NCI-H1694 treated with DMSO at 0.1 percent for 48 hours (cell line): ENCODE measurements around the gene HBG1.

Source experiments
- DNase-seq: peaks from one replicate; lab custom pipeline; 2025; lab: John Stamatoyannopoulos, UW

HBG1 gene

DNA sequence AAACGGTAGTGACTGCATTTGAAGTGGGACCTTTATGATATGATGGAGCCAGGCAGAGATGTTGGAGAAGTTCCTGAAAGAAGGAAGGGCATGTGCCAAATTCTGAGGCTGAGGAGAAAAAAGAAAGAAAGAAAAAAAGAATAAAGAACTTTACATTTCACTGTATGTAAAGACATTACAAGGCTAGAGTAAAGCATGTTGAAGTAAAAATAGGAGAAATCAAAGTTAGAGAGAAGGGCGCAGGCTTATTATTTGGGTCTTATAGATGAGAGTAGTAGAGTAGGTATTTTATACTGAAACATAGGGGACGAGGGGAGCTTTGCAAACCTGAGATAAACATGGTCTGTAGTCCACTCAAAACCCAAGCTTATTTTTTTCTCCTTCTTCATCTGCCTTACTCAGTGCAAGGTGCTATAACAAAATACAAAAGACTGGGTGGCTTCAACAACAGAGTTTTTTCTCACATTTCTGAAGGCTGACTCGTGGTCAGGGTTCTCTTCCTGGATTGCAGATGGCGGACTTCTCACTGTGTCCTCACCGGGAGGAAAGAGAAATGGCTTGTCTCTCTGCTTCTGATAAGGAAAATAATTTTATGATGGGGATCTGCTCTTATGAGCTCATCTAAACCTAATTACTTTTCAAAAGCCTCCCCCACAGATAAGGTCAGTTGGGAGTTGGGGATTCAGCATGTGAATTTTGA, 2.7 kb downstream of the HBG1 start:
- no peak for DNase-seq

DNA sequence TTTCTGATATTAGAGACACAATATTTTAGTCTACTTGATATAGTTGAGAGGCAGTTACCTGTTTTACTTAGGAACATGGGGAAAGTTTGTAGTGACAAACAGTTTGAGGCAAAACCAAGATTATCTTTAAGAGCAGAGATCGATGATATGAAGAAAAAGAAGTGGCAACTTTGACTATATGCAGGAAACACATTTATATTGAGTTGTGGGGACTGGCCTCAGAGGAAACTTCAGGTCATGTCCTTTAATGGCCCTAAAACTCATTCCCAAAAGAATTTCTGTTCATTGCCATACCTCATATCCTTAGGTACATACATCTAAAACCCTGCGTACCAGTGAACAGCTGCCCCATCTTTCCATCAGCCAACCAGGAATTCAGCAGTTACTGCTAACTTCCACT, 4.5 kb downstream of the HBG1 start:
- DNase-seq = no peak

DNA sequence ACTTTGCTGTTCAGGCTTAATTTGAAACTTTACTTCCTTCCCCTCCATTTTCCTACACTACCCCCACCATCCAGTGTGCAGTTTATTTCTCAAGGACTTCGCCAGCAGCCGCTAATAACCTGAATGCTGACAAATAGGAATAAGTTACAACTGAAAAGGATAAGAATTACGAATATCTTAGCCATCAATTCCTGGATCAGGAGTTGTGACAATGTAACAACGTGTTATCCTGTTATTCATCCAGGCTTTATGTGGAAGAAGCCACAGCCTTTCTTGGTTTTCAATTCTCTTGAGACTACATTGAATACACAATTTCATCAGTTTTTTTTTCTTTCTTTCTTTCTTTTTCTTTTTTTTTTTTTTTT, 5.9 kb downstream of the HBG1 start:
- DNase-seq = no peak

DNA sequence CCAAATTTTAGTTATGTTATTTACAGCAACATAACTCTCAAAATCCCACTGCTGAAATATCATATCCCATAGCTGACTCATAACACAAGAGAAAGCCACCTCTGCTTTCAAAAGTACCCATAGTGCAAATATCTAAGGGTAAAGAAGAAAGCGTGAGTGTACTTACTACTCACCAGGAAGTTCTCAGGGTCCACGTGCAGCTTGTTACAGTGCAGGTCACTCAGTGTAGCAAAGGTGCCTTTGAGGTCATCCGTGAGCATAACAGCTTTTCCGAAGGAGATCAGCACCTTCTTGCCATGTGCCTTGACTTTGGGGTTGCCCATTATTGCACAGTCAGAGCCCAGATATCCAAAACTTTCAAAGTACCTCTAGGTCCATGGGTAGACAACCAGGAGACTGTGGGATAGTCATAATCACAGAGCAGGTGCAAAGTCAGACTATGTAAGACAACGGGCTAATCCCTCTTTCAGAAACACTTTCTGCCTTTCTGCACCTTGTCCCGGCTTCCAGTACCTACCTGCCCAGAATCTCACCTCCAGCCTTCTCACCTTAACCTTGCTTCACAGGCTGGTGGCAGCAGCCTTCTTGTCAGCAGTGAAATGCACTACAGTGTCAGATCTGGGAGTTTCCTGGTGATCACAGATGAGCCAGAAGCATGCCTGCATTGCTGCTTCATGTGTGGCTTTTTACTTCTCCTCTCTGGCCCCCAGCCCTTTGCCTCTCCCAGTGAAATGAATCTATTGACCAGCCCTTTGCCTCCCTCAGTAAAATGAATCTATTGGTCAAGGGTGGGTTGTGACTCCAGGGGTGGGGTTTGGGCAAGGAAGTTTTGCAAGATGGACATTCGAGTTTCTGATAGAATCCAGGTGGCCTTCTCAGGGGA, 6.5 kb downstream of the HBG1 start:
- no peak for DNase-seq

DNA sequence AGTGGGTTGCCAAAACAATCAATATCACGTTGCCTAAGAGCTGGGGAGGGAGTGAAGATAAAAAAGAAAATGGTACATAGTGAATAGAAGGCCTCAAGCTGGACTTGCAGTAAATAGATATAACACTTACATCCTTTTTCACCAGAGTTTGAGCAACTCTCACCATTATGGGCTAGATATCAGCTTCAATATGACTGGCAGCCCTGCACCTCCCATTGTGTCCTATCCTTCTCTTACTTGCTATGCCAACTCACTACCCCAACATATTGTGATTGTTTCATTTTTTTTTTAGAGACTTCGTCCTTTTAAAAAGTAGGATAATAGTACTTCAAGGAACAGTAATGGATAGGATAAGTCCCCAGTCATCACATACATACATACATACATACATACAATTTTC, 7.4 kb downstream of the HBG1 start:
- no peak for DNase-seq

DNA sequence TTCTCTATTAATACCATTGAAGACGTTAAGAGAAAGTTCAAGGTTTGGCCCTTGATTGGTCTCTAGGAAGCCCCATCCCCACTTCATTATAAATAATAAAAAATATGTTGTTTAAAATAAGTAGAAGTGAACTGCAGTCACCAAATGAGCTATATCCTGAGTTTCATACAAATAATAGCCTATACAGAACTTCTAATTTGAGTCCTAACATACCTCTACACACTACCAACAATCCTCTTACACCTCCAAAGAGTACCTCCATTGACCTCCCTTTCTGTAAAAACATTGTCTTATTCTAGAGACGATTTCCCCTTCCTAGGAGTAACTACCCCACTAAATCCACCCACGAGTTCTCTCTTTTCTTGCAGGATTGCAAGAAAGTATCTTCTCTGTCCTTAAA, 8.2 kb downstream of the HBG1 start:
- no peak for DNase-seq

DNA sequence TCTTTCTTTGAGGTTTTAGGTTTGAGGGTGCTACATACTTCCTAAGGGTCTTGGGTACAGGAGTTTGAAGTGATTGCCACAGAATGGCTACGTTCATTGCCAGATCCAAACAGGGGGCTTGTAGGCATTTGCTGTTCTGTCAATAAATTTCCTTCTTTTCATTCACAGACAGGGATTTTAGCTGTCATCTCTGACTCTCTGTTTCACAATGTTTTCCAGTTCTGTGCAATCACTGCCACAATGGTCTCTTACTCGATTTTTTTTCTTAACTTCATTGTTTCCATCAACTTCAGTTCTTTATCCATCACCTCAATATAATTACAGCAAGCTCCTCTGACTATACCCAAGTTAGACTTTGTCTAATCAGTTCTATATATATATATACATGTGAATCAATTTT, 9.2 kb downstream of the HBG1 start:
- no peak for DNase-seq

DNA sequence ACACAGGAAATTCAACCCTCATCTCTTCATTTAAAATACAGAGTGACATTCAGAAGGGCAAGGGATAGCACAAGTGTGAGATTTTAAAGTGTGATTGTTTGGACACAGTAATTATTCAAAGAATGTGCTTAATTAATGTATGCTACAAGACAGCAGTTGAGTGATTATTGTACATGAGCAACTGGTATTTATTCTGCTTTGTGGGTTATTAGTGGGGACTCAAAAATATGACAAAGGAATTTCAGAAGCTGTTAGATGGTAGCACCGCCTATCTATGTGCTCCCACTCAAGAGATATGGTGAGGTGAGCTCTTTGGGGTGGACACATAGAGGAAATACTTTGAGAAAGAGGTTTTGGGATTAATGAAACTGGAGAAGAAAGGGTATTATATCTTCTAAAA, 9.6 kb downstream of the HBG1 start:
- no peak for DNase-seq

DNA sequence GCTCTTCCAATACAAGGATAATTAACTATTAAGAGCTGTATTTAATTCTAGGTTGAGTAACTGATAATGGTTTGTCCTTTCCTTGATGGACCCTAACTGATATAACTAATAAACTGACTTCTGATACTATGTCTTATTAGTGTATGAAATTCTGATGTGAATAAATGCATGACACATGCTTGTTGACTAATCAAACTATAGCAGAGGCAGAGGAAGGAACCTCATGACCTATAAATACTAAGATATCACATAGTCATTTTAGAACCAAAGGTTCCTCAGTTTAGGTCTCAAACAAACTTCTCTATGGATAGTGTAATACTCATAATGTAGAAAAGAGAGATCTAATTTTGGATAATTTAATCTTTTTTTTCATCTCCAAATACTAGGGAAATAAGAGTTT, 10.6 kb downstream of the HBG1 start:
- no peak for DNase-seq

DNA sequence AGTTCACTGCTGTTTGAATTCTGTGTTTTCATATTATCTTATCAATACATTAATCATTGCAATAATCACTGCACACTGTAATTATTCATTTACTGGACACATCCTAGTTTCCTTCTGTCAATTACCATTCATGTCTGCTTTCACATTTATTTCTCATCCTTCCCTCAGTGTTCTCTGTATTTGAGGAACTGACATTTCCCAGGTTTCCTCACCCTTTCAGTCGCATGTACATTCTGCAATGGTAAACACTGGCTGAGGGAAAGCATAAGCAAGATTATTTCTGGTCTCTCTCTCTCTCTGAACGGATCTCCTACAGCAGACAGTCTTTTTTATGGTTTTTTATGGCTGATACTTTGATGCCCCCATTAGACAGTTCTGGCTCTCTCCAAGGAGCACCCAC, 11.2 kb downstream of the HBG1 start:
- no peak for DNase-seq

DNA sequence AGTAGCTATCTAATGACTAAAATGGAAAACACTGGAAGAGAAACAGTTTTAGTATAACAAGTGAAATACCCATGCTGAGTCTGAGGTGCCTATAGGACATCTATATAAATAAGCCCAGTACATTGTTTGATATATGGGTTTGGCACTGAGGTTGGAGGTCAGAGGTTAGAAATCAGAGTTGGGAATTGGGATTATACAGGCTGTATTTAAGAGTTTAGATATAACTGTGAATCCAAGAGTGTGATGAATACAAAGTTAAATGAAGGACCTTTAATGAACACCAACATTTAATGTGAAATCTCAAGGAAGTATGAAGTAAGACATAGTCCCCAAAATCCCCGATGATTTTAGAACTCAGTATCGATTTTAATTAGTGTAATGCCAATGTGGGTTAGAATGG, 12.2 kb downstream of the HBG1 start:
- DNase-seq = no peak

DNA sequence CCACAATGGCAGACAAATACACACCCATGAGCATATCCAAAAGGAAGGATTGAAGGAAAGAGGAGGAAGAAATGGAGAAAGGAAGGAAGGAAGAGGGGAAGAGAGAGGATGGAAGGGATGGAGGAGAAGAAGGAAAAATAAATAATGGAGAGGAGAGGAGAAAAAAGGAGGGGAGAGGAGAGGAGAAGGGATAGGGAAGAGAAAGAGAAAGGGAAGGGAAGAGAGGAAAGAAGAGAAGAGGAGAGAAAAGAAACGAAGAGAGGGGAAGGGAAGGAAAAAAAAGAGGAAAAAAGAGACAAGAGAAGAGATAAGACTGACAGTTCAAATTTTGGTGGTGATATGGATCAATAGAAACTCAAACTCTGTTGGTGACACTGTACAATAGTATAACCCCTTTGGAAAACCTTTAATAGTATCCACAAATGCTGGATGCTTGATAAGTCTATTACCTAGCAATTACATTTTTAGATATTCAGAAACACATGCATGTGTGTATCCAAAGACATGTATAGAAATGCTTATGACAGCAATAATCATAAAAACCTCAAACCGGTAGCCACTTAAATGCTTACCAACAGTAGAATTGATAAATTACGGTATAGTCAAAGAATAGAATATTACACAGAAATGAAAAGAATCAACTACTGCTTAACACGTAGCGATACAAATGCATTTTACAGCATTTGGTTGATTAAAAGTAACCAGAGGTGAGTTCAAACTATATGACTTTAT, 14.1 kb downstream of the HBG1 start:
- no peak for DNase-seq

DNA sequence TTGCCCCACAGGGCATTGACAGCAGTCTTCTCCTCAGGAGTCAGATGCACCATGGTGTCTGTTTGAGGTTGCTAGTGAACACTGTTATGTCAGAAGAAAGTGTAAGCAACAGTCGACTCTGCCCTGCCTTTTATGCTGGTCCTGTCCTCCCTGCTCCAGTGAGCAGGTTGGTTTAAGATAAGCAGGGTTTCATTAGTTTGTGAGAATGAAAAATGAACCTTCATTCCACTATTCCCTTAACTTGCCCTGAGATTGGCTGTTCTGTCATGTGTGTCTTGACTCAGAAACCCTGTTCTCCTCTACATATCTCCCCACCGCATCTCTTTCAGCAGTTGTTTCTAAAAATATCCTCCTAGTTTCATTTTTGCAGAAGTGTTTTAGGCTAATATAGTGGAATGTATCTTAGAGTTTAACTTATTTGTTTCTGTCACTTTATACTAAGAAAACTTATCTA, 15.2 kb downstream of the HBG1 start, which contains the start of gene HBD:
Gene HBD, minus strand, starts transcription at position 103 of the 454 bp plus-strand sequence. Its CDS starts 50 bp downstream, at position 53.
- no peak for DNase-seq

DNA sequence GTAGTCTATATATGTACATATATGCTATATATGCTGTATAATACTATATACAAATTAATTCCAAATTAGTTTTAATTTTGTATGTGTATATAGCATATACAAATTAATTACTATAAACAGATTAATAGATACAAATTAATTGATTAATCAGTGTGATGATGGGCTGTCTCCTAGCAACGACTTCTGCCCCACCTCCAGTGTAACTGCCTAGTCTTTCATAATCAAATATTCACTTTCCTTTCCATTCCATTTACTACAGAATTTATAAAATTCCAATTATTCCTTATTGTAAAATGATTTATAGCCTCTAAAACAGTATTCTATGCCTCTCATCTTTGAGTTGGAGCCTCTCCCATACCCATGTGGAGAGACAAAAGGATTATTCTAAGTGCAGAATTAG, 16.4 kb downstream of the HBG1 start:
- no peak for DNase-seq

DNA sequence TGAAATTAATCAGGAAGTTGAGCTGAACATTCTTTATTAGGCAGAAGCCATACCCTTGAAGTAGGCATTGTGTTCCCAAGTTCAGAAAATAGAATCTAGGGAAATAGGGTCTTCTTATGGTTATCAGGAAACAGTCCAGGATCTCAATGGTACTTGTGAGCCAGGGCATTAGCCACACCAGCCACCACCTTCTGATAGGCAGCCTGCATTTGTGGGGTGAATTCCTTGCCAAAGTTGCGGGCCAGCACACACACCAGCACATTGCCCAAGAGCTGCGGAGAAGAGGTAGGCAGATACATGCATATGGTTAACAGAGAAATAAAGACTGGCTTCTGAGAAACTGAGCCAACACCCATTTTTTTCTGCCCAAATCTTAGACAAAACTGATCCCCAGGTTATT, 16.8 kb downstream of the HBG1 start:
- no peak for DNase-seq

DNA sequence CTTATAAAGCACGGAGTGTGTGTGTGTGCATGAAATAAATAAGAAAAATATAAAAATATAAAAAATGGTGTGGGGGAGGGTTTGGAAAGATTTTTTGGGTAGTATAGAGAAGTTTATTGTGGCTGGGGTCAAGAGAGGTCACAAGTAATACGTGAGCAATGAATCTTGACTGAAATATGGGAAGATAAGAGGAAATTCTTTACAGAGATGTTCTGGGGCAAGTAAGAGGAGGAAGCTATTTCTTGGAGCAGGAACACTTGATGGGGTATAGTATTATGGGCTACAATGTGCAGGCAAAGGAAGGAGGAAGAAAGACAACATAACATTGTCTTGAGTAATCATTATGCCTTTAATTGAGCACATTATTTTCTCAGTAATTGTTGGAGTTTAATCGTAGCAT, 17.5 kb downstream of the HBG1 start:
- DNase-seq = no peak

DNA sequence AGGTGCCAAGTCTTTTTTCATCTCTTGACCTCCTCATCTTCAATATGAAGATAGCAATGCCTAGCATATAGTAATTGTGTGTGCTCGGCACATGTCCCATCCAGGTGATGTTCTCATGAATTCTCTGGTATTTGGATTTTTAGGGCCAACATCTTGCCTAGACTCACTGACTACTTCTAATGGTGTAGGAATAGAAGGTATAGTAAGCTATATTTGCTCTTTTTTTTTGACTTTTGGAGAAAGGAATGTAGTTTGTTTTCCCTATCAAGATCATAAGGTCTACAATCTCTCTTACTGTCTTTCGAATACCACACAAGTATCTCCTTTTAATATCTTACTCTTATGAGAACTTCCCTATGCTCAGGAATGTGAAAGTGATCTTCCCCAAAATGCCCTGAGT, 18.5 kb downstream of the HBG1 start:
- DNase-seq = no peak

DNA sequence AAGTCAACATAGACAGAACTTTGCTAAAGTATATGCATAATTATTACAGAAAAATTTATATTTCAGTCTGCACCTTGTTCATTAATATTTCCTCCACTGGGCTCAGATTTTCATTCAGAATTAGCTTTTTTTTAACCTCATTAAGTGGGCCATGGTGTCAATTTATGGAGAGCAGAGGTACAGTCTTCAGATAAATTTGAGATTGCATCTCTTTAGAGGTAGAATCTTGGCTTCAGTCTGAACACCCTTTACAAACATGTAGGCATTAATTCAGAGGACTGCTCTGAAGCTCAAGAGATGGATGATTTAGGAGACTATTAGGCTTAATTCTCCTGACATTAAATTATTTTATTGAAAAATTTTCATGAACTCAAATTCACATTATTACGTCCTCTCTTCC, 19.4 kb downstream of the HBG1 start:
- DNase-seq = no peak

DNA sequence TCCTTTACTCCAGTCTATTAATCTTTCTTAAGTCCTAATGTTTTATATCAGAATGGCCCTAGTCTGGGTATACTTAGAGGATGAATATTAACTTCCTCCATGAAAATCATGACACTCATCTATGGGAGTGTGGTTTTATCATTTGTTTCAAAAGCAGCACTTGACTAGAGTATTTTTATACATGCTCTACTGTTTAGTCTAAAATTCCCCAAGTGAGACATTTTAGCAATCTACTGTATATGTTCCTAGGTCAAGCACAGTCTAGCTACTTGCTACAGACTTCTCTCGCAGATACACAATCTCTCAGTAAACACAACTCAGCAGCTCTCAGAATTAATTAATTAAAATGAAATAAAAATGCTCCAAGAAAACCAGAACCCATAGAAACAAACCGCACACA, 19.9 kb downstream of the HBG1 start:
- DNase-seq = no peak

DNA sequence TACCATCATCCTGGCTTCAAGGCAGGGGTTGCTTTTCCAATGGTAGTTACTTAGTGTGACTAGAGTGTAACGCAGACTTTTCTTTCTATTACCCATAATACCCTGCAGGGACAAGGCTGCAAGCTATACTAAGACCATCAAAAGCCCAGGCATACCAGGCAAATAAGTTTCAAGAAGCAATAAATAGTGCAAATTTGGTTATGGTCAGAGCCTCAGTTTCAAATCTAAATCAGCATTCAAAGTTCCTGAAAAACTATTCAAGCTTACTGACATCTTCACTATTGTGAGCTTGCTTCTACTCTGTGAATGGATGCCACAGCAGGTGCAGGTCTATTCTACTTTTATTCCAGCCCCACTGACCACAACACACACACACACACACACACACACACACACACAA, 20.3 kb downstream of the HBG1 start:
- no peak for DNase-seq

DNA sequence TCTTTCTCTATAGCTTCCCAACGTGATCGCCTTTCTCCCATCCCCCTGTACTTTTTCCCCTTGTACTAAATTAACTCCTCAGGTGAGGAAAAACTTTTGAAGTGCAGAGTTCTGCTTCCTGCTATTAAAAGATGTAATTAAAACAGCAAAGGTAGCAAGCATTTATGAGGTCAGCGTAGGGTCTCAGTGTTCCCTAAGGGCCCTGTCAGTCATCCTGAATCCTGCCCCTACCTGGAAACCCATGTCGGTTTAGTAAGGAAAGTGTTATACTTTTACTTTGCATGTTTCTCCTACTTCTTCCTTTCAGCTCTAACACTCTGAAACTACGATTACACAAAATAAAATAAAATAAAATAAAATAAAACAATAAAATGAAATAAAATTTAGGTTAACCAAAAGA, 21.5 kb downstream of the HBG1 start:
- DNase-seq = no peak

DNA sequence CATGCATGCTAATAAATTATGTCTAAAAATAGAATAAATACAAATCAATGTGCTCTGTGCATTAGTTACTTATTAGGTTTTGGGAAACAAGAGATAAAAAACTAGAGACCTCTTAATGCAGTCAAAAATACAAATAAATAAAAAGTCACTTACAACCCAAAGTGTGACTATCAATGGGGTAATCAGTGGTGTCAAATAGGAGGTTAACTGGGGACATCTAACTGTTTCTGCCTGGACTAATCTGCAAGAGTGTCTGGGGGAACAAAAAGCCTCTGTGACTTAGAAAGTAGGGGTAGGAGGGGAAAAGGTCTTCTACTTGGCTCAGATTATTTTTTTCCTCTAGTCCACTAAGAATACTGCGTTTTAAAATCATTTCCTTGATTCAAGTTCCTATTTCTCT, 22.0 kb downstream of the HBG1 start:
- DNase-seq = no peak
